Measurements from ENCODE around the gene ZNF598.
"Not testable (repeated sequence)": the region's sequence is repeated elsewhere in the genome, so short reads cannot be mapped to it uniquely, and the experiment has no call there.

ZNF598 gene

GRCh38 chr16:1974157-1975070 lies 35.2 kb downstream of the ZNF598 start:
- no peak for DNase-seq

GRCh38 chr16:1973461-1974156 lies 36.0 kb downstream of the ZNF598 start:
- no peak for DNase-seq

GRCh38 chr16:1972490-1972877 lies 37.1 kb downstream of the ZNF598 start:
- DNase-seq: no peak

- DNase-seq: peak; percentile 96
These were observed 37.7 kb downstream of the ZNF598 start, which contains the start of gene TBL3 for GRCh38 chr16:1971796-1972489. TSS of gene TBL3 (plus strand) at chr16:1972053. CDS start at chr16:1972165, 112 bp downstream.

- no peak for DNase-seq
These were observed 41.3 kb downstream of the ZNF598 start for GRCh38 chr16:1968146-1968953.

- DNase-seq: no peak
These were observed 43.2 kb downstream of the ZNF598 start, which contains the start of gene RNF151 for GRCh38 chr16:1966460-1966859. TSS of gene RNF151 (plus strand) at chr16:1966856. CDS start at chr16:1966882, 26 bp downstream.

- DNase-seq: no peak
These were observed 44.1 kb downstream of the ZNF598 start for GRCh38 chr16:1965396-1966001.

- peak; percentile 99 for DNase-seq
These were observed 44.9 kb downstream of the ZNF598 start, which contains the start of gene RPS2 for GRCh38 chr16:1964506-1965395. TSS of gene RPS2 (minus strand) at chr16:1964826. CDS start at chr16:1964625, 201 bp downstream.

- no peak for DNase-seq
These were observed 45.7 kb downstream of the ZNF598 start for GRCh38 chr16:1963806-1964505.

- DNase-seq: not testable (repeated sequence)
These were observed 47.2 kb downstream of the ZNF598 start for GRCh38 chr16:1962161-1963153.

- DNase-seq: no peak
These were observed 48.0 kb downstream of the ZNF598 start for GRCh38 chr16:1961651-1962067.

GRCh38 chr16:1960665-1961630 lies 48.7 kb downstream of the ZNF598 start:
- no peak for DNase-seq

- DNase-seq: peak; percentile 88
These were observed 50.2 kb downstream of the ZNF598 start, which contains the start of gene NDUFB10 for GRCh38 chr16:1959269-1960039. TSS of gene NDUFB10 (plus strand) at chr16:1959538. CDS start at chr16:1959625, 87 bp downstream.

- no peak for DNase-seq
These were observed 50.8 kb downstream of the ZNF598 start for GRCh38 chr16:1958715-1959268.

GRCh38 chr16:1958143-1958491 lies 51.5 kb downstream of the ZNF598 start:
- not testable (repeated sequence) for DNase-seq
